Prostate gland (tissue), 2 donors: ENCODE data around the gene C18orf63. TPM values are rescaled to one million over a fixed set of nuclear protein-coding genes. Genes with fewer than 3 reads are reported as not detected.

Source experiments
- DNase-seq: peaks from one replicate; pipeline ENCODE4 v3.0.0-alpha.2; 2019; ENCODE audit warnings: low spot score
- H3K27ac ChIP-seq, 2 donors: fragments of 200-600 bp; sonication (generic); 2 replicates each; pipeline ENCODE4 v1.5.1; 2017 to 2019
- H3K27me3 ChIP-seq: fragments of 200-600 bp; sonication (generic); replicated peaks from 2 replicates; pipeline ENCODE4 v1.5.1; 2019; ENCODE audit not compliant: insufficient read depth
- H3K36me3 ChIP-seq, 2 donors: fragments of 200-600 bp; sonication (generic); 1 replicate in 1 of 2; 2 replicates in 1 of 2; pipeline versions ENCODE4 v1.5.1 to v1.8.1; 2017 to 2019
- H3K4me1 ChIP-seq: fragments of 200-600 bp; sonication (generic); replicated peaks from 2 replicates; pipeline ENCODE4 v1.5.1; 2019
- H3K4me3 ChIP-seq, 2 donors: fragments of 200-600 bp; sonication (generic); 2 replicates each; pipeline ENCODE4 v1.5.1; 2017 to 2019
- H3K9me3 ChIP-seq: fragments of 200-600 bp; sonication (generic); 2 replicates; pipeline ENCODE4 v1.5.1; 2017
- POLR2A ChIP-seq: fragments of 450-650 bp; IDR thresholded peaks from one replicate; pipeline ENCODE4 v1.6.1; 2016; ENCODE audit warnings: antibody characterized with exemption, mild to moderate bottlenecking
- POLR2AphosphoS5 ChIP-seq: sonication (generic); formaldehyde crosslinking; IDR thresholded peaks from one replicate; pipeline ENCODE4 v1.6.1; 2017; ENCODE audit warnings: antibody characterized with exemption
- WGBS: methylation state at CpG from one replicate; pipeline ENCODE4 v1.1.5; 2018; 5-methylcytosine and 5-hydroxymethylcytosine counted together
- intact Hi-C: fragments of 100-400 bp; cut with DNase I; formaldehyde crosslinking; loops from one replicate; pipeline ENCODE4 v1.14.2; 2022
- total RNA-seq, 2 donors: library from RNA; depleted of rRNA; stranded (reverse); fragments of >200 nt; gene quantifications; one replicate each; pipeline ENCODE4 v1.1.0, GENCODE V29; 2016
- TF ChIP-seq, protein P1 (sequence below), 4 experiments: fragments of 200-600 bp in 2 of 4; fragments of 450-650 bp in 2 of 4; sonication (generic) in 2 of 4; IDR thresholded peaks; 1 replicate in 3 of 4; 2 replicates in 1 of 4; pipeline ENCODE4 v1.5.1; 2016 to 2019; ENCODE audit warnings: antibody characterized with exemption in 4 of 4, mild to moderate bottlenecking in 2 of 4, moderate library complexity in 2 of 4

Gene C18orf63
- total RNA-seq, 2 donors from 2014 or later = 4.7 TPM; not detected in 1

DNA sequence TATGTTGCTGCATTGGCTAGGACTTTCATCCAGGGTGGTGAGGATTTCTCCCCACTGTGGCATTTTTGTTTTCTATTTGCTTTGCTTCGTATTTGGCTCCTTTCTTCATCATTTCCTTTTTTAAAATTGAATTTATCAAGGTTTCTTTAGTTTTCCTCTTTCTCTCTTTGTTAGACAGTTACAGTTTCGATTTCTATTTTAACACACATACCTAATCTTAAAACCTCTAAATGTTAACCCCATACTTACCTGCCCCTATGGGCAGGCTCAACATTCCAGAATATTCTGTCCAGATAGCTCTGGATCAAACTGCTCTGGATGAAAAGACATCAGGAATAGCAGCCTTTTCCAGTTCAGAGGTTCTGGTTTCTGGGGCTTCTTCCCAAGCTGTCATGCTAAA, 92.2 kb downstream of the C18orf63 start:
- H3K27ac ChIP-seq = no peak overlapping the region
- intact Hi-C loops = no loop called here
- no peaks in the 10 kb centered on the region for H3K4me1 ChIP-seq
- no peaks in the 10 kb centered on the region for H3K36me3 ChIP-seq
- no peaks in the 10 kb centered on the region for H3K9me3 ChIP-seq
- DNase-seq = no peak
- no peak overlapping the region for H3K4me3 ChIP-seq
- no peaks in the 10 kb centered on the region for H3K27me3 ChIP-seq
- no peak for TF ChIP-seq POLR2A
- TF ChIP-seq POLR2AphosphoS5 = no peak
- TF ChIP-seq, protein P1, sequence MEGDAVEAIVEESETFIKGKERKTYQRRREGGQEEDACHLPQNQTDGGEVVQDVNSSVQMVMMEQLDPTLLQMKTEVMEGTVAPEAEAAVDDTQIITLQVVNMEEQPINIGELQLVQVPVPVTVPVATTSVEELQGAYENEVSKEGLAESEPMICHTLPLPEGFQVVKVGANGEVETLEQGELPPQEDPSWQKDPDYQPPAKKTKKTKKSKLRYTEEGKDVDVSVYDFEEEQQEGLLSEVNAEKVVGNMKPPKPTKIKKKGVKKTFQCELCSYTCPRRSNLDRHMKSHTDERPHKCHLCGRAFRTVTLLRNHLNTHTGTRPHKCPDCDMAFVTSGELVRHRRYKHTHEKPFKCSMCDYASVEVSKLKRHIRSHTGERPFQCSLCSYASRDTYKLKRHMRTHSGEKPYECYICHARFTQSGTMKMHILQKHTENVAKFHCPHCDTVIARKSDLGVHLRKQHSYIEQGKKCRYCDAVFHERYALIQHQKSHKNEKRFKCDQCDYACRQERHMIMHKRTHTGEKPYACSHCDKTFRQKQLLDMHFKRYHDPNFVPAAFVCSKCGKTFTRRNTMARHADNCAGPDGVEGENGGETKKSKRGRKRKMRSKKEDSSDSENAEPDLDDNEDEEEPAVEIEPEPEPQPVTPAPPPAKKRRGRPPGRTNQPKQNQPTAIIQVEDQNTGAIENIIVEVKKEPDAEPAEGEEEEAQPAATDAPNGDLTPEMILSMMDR (IDR thresholded peaks at IDR 0.05) = no peak
- WGBS = 44% methylated on average over 2 of the region's 2 CpGs

Other genes starting within 250 kb of the C18orf63 start
- gene FBXO15, start 168.0 kb upstream of the C18orf63 start, total RNA-seq = 1 to 10 TPM; 4.2 to 7.8 TPM
- gene TIMM21, start 167.3 kb upstream of the C18orf63 start, total RNA-seq = 10 to 100 TPM; 27.6 to 33.1 TPM
- gene CYB5A, start 23.9 kb upstream of the C18orf63 start, total RNA-seq = 100 to 1,000 TPM in 1 of 2 donors, 10 to 100 TPM in 1; 76.6 to 144 TPM
- gene DIPK1C, start 141.5 kb downstream of the C18orf63 start, total RNA-seq = 10 to 100 TPM in 1 of 2 donors, not detected in 1; 10.8 TPM
- 100 to 1,000 TPM; 144 to 294 TPM for gene CNDP2, start 180.5 kb downstream of the C18orf63 start, total RNA-seq
- not detected for gene CNDP1, start 218.7 kb downstream of the C18orf63 start, total RNA-seq